Hypothalamus (tissue), 51 donors: ENCODE measurements around the gene DLG2.

Experiments
- DNase-seq, 51 donors: peaks; one replicate each; lab custom pipeline; 2025; lab: John Stamatoyannopoulos, UW

Gene DLG2

GRCh38 chr11:83659466-83659865 is 1967.7 kb downstream of the DLG2 start:
- DNase-seq = no peak

- DNase-seq = no peak
Observed at GRCh38 chr11:83656796-83657330, 1970.3 kb downstream of the DLG2 start.

GRCh38 chr11:83655976-83656375 is 1971.2 kb downstream of the DLG2 start:
- no peak for DNase-seq

GRCh38 chr11:83649528-83649855 is 1977.7 kb downstream of the DLG2 start:
- DNase-seq = no peak

- no peak for DNase-seq
Observed at GRCh38 chr11:83648610-83649527, 1978.3 kb downstream of the DLG2 start.

- peak in 1 of 51 donors; percentile 30 for DNase-seq
Observed at GRCh38 chr11:83645561-83645960, 1981.6 kb downstream of the DLG2 start.

- no peak for DNase-seq
Observed at GRCh38 chr11:83643115-83643514, 1984.0 kb downstream of the DLG2 start.

- no peak for DNase-seq
Observed at GRCh38 chr11:83642500-83642899, 1984.6 kb downstream of the DLG2 start.

GRCh38 chr11:83641511-83641910 is 1985.6 kb downstream of the DLG2 start:
- DNase-seq = no peak

GRCh38 chr11:83639995-83640758 is 1987.0 kb downstream of the DLG2 start:
- no peak for DNase-seq

GRCh38 chr11:83635166-83635565 is 1992.0 kb downstream of the DLG2 start:
- no peak for DNase-seq

GRCh38 chr11:83630211-83630610 is 1996.9 kb downstream of the DLG2 start:
- DNase-seq = no peak

- DNase-seq = no peak
Observed at GRCh38 chr11:83629775-83630174, 1997.4 kb downstream of the DLG2 start.

- no peak for DNase-seq
Observed at GRCh38 chr11:83628622-83629355, 1998.4 kb downstream of the DLG2 start.

- DNase-seq = no peak
Observed at GRCh38 chr11:83625336-83625735, 2001.8 kb downstream of the DLG2 start.

GRCh38 chr11:83617671-83618070 is 2009.5 kb downstream of the DLG2 start:
- DNase-seq = no peak

- no peak for DNase-seq
Observed at GRCh38 chr11:83613767-83614121, 2013.4 kb downstream of the DLG2 start.

- DNase-seq = peak in 6 of 51 donors; percentile 2 to 11 (median 6)
Observed at GRCh38 chr11:83612891-83613766, 2014.0 kb downstream of the DLG2 start.

GRCh38 chr11:83611600-83611999 is 2015.5 kb downstream of the DLG2 start:
- DNase-seq = no peak

GRCh38 chr11:83611031-83611430 is 2016.1 kb downstream of the DLG2 start:
- no peak for DNase-seq
